ENCODE data around the gene NPC1L1.
"Not testable (repeated sequence)": the region's sequence is repeated elsewhere in the genome, so short reads cannot be mapped to it uniquely, and the experiment has no call there.

Gene NPC1L1

DNA sequence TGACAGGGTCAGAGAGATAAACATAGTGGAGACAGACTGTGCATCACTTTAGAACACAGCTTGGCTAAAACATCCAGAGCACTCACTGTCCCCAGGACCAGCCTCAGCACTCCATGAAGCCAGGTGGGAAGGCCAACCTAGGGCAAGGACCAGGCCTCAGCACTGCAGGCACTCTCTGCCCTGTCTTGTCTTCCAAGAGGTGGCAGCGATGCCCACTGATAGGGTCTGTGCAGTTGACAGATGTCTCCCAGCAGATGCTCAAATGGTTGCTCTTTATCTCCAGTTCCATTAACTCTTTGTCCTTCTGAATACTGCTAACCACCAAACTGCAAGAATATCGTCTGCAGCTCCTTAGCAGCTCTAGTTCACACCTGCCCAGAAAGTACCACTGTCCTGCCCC is 23.5 kb upstream of the NPC1L1 start:
- no peak for DNase-seq

DNA sequence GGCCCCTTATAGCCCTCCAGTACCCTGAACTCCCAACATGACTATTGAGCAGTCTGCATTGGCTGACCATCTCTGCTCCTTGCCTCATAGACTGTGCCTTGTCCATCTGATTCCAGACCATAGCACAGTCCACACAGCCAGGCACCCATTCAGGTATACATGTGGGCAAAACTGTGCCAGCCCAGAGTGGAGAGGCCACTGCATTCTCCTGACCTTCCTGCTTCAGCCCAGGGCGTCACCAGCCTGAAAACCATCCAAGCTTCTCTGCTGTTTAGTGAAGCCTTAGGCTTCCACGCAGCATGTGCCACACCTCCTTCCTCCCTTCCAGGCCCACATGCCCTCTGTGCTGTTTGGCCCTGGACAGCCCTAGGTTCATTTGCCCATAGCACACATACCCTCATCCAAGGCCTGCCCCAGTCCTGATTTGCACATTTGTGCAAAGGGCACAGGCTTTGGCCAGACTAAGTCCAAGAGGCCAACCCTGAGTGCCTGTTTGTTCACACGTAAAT is 22.1 kb upstream of the NPC1L1 start:
- DNase-seq, result no peak

DNA sequence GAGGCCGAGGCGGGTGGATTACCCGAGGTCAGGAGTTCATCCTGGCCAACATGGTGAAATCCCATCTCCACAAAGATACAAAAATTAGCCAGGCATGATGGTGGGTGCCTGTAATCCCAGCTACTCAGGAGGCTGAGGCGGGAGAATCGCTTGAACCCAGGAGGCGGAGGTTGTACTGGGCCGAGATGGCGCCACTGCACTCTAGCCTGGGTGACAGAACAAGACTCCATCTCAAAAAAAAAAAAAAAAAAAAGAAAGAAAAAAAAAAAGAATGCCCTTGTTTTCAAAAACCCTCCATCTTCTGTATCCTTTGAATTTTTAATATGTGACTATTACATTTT is 21.5 kb upstream of the NPC1L1 start:
- not testable (repeated sequence) for DNase-seq

DNA sequence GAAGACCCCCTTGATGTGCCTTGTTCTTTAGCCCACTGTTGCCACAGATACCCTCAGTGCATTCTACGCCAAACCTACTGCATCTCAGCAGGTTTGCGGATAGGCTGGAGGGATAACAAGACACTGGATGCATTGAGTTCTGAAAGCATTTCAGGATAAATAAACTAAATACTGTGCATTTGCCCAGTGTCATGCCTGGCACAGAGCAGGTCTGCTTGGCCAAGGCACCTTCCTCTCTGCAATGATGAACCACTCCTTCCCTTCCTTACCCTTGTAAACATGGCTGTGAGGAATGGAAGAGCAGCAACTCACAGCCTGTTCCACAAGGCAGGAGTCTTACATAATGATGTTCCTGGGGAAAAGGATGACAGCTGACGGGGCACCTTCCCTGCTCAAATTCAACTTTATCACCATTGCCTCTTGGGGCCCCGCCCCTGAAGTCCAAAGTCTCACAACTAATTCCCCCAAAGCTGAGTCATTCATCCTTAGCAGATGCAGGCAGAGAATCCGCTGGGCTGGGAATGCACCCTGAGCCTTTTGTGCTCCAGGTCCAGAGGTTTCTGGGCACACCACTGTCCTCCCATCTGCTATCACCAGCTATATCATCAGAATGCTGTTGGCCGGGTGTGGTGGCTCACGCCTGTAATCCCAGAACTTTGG is 21.0 kb upstream of the NPC1L1 start:
- no peak for DNase-seq

DNA sequence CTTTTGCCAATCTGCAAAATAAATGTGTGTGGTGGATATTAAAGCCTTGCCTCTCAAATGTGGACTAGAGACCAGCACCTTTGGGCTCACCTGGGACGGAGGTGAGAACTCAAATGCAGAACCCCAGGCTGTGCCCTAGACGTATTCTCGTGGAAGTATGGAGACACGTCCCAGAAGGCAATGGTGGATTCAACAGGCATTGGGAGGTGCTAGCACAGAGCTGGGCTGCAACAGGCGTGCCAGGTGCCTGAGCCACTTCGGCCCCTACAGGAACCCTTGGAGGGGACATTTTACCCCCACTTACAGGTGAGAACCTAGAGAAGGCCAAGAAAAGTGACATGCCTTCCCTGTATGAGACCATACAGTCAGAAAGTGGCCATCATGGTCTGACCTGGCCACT is 20.4 kb upstream of the NPC1L1 start:
- DNase-seq, result no peak

DNA sequence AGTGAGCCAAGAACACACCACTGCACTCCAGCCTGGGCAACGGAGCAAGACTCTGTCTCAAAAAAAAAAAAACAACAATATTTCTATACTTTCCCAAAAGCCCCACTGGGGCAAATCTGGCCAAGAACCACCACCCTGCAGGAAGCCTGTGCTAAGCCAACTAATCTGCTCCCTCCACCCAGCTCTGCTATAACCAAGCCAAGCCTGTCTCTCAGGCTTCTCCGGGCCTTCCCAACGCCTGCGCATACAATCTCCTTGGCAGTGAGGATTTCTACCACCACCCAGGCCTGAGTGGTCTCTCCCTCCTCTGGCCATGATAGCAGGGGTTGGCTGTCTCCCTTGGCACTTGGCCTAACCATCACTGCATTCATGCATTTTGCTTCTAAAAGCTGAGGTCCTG is 18.4 kb upstream of the NPC1L1 start:
- no peak for DNase-seq

DNA sequence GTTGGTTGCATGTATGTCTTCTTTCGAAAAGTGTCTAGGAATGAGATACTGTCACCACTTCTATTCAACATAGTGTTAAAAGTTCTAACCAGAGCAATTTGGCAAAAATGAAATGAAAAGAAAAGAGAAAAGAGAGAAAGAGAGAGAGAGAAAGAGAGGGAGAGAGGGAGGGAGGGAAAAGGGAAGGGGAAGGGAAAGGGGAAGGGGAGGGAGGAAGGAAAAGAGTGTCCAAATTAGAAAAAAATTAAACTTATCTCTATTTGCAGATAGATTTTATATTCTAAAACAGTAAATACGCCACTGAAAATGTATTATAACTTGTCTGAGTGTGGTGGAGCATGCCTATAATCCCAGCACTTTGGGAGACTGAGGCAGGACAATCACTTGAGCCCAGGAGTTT is 16.4 kb upstream of the NPC1L1 start:
- DNase-seq, result no peak

DNA sequence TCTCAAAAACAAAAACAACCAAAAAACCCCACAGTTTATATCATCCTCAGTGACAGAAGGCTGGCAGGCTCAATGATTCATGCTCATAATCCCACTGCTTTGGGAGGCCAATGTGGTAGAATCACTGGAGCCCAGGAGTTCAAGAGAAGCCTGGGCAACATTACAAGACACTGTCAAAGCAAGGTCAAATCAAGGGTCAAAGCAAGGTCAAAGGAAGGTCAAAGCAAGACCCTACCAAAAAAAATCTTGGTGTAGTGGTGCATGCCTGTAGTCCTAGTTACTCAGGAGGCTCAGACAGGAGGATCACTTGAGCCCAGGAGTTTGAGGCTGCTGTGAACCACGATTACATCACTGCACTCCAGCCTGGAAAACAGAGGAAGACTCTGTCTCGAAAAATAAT is 14.2 kb upstream of the NPC1L1 start:
- no peak for DNase-seq

DNA sequence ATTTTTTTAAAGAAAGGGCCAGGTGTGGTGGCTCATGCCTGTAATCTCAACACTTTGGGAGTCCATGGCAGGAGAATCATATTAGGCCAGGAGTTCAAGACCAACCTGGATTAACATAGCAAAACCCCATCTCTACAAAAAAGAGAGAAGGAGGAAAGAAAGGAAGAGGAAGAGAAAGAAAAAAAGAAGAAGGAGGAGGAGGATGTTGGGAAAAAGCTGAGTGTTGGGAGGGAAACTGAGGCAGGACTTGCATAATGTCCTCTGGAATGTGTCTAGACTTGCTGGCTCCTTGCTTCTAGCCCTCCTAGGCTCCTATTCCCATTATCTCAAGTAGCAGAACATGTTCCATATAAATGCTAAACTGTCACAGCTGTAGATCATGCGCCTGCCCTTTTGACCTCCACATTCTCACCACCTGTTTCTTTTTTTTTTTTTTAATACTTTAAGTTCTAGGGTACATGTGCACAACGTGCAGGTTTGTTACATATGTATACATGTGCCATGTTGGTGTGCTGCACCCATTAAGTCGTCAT is 11.4 kb upstream of the NPC1L1 start:
- DNase-seq, result not testable (repeated sequence)

DNA sequence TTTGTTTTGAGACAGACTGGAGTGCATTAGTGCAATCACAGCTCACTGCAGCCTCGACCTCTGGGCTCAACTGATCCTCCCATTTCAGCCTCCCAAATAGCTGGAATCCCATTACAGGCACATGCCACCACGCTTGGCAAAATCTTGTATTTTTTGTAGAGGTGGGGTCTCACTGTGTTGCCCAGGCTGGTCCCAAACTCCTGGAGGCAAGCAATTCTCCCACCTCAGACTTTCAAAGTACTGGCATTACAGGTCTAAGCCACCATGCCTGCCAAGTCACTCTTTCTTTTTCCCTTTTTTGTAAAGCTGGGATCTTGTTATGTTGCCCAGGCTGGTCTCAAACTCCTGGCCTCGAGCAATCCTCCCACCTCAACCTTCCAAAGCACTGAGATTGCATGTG is 8.3 kb upstream of the NPC1L1 start:
- DNase-seq, result no peak

DNA sequence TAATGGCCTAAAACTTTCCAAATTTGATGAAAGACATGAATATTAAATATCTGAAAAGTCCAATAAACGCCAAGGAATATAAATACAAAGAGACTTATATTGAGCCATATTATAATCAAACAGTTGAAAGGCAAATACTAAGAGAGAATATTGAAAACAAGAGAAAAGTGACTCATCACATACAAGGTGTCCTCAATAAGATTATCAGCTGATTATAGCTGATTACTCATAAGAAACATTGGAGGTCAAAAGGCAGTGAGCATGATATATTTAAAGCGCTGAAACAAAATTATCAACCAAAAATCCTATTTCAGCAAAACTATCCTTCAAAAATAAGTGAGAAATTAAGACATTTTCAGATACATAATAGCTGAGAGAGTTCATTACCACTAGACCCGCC is 7.8 kb upstream of the NPC1L1 start:
- DNase-seq, result no peak

DNA sequence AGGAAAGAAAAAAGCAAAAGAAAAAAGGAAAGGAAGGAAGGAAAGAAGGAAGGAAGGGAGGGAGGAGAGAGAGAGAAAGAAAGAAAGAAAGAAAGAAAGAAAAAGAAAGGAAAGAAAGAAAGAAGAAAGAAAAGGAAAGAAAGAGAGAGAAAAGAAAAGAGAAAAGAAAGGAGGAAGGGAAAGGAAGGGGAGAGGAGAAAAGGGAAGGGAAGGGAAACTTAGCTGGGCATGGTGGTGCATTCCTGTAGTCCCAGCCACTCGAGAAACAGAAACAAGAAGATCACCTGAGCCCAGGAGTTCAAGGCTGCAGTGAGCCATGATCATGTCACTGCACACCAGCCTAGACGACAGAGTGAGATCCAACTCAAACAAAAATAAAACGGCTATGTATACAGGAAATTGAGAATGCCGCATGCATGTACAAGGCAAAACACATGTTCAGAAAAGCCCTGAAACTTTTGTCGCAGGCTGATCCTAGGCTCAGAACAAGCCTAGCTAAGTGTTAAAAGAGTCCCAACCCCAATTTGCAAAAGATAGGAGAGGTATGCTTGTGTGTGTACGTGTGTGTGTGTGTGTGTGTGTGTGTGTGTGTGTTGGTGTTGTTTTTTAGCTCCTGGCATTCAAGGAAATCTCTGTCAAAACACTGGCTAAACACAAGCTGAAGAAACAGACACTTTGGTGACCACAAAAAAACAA is 6.6 kb upstream of the NPC1L1 start:
- DNase-seq, result no peak

DNA sequence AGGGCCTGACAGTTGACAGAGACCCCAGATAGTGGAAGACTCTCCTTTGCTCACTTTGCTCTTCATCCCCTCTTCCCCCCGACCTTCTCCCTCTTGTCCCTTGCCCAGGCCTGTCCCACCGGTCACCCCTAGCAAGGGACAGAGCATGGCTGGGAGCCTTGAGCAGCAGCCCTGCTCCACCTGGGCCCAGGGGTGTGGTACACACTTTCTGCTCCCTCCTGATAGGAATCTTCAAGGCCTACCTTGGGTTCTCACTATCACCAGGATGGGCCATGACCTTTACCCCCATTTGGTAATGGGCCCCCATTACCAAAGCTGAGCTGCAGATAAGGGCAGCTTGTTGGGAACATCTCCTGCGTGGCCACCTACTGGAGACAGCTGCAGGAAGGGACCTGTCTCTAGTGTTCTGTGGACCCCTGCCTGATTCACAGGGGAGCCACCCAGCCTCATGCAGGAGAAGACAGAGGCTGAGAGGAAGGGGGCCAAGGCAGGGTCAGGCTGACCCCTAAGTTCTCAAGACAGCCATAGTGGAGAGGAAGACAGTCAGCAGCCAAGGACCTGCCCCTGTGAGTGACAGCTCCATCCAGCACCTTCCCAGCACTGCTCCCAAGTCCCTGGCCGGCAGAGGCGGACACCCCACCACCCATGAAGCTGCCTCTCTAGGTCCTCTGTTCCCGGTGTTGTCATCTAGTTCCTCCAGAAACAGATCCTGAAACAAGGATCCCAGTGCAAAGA is 913 bp upstream of the NPC1L1 start:
- DNase-seq, result no peak

DNA sequence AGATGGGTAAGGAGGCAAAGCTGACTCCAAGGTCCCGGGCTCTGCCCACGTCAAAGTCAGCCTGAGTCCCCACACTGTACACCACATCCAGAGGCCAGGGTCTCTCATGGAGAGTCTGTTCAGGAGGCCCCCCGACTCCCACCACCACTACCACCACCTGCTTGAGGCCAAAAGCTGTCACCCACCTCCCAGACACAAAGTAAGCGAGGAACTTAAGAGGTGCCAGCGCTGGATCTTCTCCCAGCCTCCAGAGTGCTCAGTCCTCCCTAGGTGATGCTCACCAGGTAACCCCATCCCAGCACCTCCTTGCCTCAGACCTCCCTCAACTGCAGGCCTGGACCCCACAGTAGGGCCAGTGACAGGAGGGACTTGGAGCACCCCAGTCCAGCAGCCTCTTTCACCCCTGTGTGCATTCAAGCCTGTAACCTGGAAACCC is 520 bp downstream of the NPC1L1 start:
- no peak for DNase-seq

DNA sequence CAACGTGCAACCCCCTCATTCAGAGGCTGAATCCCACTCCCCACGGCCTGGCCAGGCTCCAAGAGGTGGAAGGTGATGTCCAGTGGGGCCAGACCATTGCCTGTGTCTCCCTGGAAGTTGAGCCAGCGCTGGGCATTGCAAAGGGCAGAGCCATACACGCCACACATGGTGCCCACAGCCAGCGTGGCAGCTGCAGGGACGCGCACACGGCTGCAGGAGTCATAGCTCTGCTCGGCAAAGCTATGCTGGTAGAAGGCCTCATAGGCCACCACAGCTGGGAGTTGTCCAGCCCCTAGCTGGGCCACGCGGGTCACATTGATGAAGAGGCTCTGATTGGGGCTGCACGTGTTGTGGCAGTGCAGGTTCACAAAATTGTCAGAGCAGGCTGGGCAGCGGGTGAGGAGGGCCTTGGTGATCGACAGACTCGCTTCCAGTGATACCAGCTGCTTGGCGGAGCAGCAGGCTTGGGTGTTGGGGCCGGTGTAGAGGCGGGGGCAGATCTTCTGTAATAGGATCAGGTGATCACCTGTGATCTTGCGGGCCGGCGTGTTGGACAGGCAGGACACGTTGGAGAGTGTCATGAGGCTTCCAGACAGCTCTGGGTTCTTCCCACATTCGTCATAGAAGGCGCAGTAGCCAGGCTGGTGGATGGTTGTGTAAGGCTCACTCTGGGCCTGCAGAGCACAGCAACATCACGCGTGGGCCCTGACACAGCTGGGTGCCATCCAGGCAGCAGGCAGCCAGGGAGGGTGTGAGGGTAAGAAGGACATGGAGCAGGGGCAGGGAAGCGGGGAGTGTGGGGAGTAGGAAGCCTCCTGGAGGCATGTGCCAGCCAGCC is 1.2 kb downstream of the NPC1L1 start:
- no peak for DNase-seq

DNA sequence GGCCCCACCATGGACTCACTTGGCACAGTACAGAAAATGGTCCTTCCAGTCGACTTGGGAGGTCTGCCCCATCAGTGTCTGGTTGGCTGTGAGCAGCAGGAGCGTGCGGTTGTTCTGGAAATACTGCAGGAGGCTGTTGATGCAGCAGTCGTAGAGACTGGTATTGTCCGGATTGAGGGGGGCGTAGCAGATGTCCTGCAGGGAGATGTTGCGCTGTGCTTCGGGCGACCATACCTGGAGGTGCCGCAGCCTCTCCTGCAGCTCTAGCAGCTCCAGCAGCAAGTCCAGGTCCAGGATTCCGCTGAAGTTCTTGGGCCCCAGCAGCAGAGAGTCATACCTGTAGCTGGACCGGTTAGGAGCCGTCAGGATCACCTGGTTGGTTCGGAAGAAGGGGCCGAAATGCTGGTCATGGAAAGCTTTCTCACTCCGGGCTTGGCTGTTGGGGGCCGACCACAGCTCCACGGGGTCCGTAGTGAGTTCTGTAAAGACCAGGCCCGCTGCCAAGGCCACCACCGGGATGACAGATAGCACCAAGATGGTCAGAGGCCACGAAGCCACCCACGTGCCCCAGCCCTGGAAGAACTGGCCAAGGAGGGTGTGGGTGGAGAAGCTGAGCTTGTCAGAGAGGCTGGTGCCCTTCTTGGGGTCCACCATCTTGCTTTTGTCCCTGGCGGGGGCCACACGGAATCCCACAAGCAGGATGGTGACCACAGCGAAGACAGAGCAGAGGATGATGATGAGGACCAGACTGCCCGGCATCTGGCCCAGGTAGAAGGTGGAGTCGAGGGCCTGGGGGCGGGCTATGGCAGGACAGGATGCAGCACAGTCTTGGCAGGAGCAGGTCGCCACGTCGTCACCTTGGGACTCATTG is 2.1 kb downstream of the NPC1L1 start:
- no peak for DNase-seq

DNA sequence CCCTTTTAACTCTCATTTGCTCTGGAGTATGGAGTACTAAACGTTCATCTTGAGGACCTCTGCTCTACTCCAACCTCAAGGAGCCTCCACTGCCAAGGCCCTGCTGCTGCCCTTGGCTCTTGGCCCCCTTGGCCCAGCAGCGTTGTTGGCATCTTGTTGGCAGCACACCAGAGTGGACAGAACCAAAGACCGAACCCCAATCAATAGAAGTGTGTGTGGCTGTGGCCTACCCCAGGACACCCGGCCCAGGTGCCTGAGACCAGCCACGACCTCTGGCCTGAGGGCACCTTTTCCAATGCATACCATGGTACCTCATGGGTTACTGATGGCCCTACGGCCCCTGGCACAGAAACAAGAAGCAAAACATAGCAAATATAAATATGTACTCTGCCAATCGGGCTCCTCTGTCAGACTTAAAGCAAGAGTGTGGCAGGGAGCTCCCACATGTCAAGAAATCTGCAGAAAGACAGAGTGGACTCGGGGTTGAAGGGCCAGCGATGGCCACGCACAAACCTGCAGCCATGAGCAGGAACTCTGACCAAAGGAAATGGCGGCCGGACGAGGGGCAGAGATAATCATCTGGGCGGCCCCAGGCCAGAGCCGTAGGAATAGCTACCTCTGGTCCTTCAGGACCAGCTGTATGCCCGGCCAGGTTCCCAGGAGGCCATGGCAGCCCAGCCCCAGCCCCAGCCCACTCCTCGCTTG is 2.9 kb downstream of the NPC1L1 start:
- no peak for DNase-seq

DNA sequence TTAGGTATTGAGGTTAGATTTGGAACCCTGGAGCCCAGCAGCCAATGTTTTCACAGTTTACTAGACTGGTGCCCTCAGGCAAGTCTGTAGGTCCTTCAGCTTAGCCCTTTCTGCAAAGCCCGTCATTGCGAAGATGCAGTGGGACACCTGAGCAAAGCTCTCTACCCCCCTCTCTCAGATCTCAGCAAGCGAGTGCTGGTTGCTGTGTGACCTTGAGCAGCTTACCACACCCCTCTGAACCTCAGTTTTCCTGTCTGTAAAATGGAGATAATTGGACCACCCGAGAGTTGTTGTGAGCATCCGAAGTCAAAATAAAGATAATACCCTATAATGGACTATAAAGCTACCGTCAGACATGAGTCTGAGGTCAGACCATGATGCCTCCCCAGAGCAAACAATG is 3.7 kb downstream of the NPC1L1 start:
- no peak for DNase-seq

DNA sequence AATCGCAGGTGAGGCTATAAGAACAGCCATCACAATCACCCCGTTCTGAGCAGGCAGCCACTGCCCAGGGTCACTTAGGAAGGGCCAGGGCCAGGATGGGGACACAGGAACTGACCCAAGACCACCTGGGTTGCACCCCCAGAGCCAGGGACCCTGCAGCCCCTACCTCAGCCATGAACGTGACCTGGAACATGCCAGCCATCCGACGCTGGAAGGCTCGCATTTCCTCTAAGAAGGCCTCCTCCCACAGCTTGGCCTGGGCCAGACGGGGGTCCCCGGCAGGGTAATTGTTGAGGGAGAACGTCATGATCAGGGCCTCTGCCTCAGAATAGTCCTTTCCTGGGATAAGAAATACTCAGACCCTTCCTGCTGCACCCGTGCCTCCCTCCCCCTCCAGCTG is 5.0 kb downstream of the NPC1L1 start:
- no peak for DNase-seq

DNA sequence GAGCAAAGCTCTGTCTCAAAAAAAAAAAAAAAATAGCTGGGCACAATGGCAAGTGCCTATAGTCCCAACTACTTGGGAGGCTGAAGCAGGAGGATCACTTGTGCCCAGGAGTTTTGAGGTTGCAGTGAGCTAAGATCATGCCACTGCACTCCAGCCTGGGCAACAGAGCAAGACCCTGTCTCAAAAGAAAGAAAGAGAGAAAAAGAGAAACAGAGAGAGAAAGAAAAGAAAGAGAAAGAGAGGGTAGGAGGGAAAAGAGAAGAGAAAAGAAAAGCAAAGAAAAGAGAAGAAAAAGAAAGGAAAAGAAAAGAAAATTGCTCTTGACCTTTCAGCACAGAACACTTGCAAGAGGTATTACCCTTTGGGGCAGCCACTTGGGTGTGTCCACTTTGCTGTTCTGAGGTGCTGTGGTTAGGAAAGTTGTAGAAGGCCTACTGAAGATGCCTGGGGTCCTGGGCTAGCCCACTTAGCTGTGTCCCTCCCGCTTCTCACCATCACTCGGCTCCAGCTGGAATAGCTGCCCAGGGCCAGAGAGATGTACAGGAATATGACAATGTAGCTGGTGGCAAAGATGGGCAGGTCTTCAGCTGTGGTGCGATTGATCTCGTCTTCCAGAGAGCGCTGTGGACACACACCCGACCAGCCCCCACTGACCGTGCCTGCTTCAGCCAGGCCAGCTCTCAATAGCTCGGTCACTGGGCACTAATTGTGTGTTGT is 5.6 kb downstream of the NPC1L1 start:
- no peak for DNase-seq

DNA sequence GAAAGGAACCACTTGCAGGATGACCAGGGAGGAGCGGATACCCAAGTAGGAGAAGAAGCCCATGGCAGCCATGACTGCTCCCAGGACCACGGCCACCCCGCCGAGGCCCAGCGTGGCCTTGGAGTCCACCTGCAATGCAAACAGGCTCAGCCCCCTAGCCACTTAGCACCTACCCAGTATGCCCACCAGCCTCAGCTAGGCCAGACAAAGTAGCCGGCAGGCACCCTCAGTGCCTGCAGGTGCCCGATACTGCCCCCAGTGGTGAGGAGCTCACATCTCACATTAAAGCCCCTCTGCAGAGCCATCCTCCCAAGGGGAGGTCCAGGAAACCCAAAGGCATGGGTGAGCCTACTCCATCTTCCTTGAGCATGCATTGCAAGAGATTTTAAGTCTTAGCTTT is 6.6 kb downstream of the NPC1L1 start:
- peak; percentile 49 for DNase-seq
